HepG2 (cell line): Measurements from ENCODE around the gene LYPLA2. TPM values are rescaled to one million over a fixed set of nuclear protein-coding genes. Genes with fewer than 3 reads are reported as not detected.

ENCODE experiments used
- CCDC6 ChIP-seq: sonication (generic); formaldehyde crosslinking; IDR thresholded peaks from 2 replicates; pipeline ENCODE4 v1.8.1; 2022; ENCODE audit warnings: mild to moderate bottlenecking, missing genetic modification reagents, moderate library complexity
- FOSL2 ChIP-seq: sonication (generic); formaldehyde crosslinking; IDR thresholded peaks from 2 replicates; pipeline ENCODE4 v1.4.0; 2020; ENCODE audit warnings: missing genetic modification reagents
- FOXK2 ChIP-seq: fragments of 450-650 bp; IDR thresholded peaks from 2 replicates; pipeline ENCODE4 v1.6.1; 2016
- HNRNPL ChIP-seq: fragments of 200-400 bp; formaldehyde crosslinking; IDR thresholded peaks from 2 replicates; pipeline ENCODE4 v1.6.1; 2017; ENCODE audit warnings: mild to moderate bottlenecking, low read depth, low read length
- JUNB ChIP-seq: sonication (generic); formaldehyde crosslinking; IDR thresholded peaks from 2 replicates; pipeline ENCODE4 v1.8.0; 2022; ENCODE audit warnings: missing genetic modification reagents, mild to moderate bottlenecking, borderline replicate concordance
- LRRFIP1 ChIP-seq: sonication (generic); formaldehyde crosslinking; conservative IDR thresholded peaks from 2 replicates; pipeline ENCODE4 v1.4.0; 2020; ENCODE audit warnings: missing genetic modification reagents
- MEF2D ChIP-seq: sonication (generic); formaldehyde crosslinking; IDR thresholded peaks from 2 replicates; pipeline ENCODE4 v1.5.1; 2020; ENCODE audit warnings: mild to moderate bottlenecking, missing genetic modification reagents
- NONO ChIP-seq, 2 experiments: fragments of 450-650 bp in 1 of 2; sonication (generic) in 1 of 2; formaldehyde crosslinking in 1 of 2; IDR thresholded peaks in 1 of 2; conservative IDR thresholded peaks in 1 of 2; 2 replicates each; pipeline versions ENCODE4 v1.6.1 to v1.8.0; 2017 to 2022; ENCODE audit warnings: mild to moderate bottlenecking in 1 of 2, missing genetic modification reagents in 1 of 2, moderate library complexity in 1 of 2
- NRL ChIP-seq: sonication (generic); formaldehyde crosslinking; IDR thresholded peaks from 2 replicates; pipeline ENCODE4 v1.5.0; 2020; ENCODE audit warnings: missing genetic modification reagents, mild to moderate bottlenecking, moderate library complexity, borderline replicate concordance
- PHB2 ChIP-seq: fragments of 450-650 bp; IDR thresholded peaks from 2 replicates; pipeline ENCODE4 v1.6.1; 2018; ENCODE audit not compliant: partially characterized antibody
- POLR2G ChIP-seq: fragments of 200-400 bp; formaldehyde crosslinking; IDR thresholded peaks from 2 replicates; pipeline ENCODE4 v1.6.1; 2018; ENCODE audit warnings: mild to moderate bottlenecking, low read depth, low read length, moderate library complexity
- SOX13 ChIP-seq, 3 experiments: fragments of 450-650 bp in 1 of 3; sonication (generic) in 1 of 3; formaldehyde crosslinking in 1 of 3; IDR thresholded peaks in 2 of 3; conservative IDR thresholded peaks in 1 of 3; 2 replicates each; pipeline versions ENCODE4 v1.5.0 to v1.6.1; 2016 to 2020; ENCODE audit warnings: antibody characterized with exemption in 1 of 3, mild to moderate bottlenecking in 1 of 3, missing compliant biosample characterization in 1 of 3, missing genetic modification reagents in 1 of 3, moderate library complexity in 1 of 3
- SRSF9 ChIP-seq: fragments of 200-400 bp; formaldehyde crosslinking; IDR thresholded peaks from 2 replicates; pipeline ENCODE4 v1.6.1; 2018; ENCODE audit warnings: borderline replicate concordance, mild to moderate bottlenecking, low read depth, low read length; ENCODE audit not compliant: insufficient read depth, poor library complexity, severe bottlenecking
- THAP8 ChIP-seq: sonication (generic); formaldehyde crosslinking; IDR thresholded peaks from 2 replicates; pipeline ENCODE4 v1.5.1; 2020; ENCODE audit warnings: missing genetic modification reagents, mild to moderate bottlenecking, borderline replicate concordance
- TIGD3 ChIP-seq: sonication (generic); formaldehyde crosslinking; IDR thresholded peaks from 2 replicates; pipeline ENCODE4 v1.5.1; 2020; ENCODE audit warnings: mild to moderate bottlenecking, missing genetic modification reagents, borderline replicate concordance
- ZNF121 ChIP-seq: sonication (generic); formaldehyde crosslinking; IDR thresholded peaks from 2 replicates; pipeline ENCODE4 v1.5.0; 2020; ENCODE audit warnings: mild to moderate bottlenecking, missing genetic modification reagents
- ZNF225 ChIP-seq: sonication (generic); formaldehyde crosslinking; IDR thresholded peaks from 2 replicates; pipeline ENCODE4 v1.4.0; 2020; ENCODE audit warnings: mild to moderate bottlenecking, missing genetic modification reagents
- ZNF281 ChIP-seq: sonication (generic); formaldehyde crosslinking; IDR thresholded peaks from 2 replicates; pipeline ENCODE4 v1.4.0; 2020; ENCODE audit warnings: missing genetic modification reagents, borderline replicate concordance
- ZNF549 ChIP-seq: sonication (generic); formaldehyde crosslinking; IDR thresholded peaks from 2 replicates; pipeline ENCODE4 v1.5.0; 2020; ENCODE audit warnings: missing genetic modification reagents
- ZNF558 ChIP-seq: sonication (generic); formaldehyde crosslinking; IDR thresholded peaks from 2 replicates; pipeline ENCODE4 v1.9.0; 2022; ENCODE audit warnings: mild to moderate bottlenecking, missing genetic modification reagents, borderline replicate concordance
- ZNF878 ChIP-seq: sonication (generic); formaldehyde crosslinking; IDR thresholded peaks from 2 replicates; pipeline ENCODE4 v1.8.1; 2023; ENCODE audit warnings: mild to moderate bottlenecking, missing genetic modification reagents, moderate library complexity
- polyA plus RNA-seq, 8 experiments: library from polyadenylated mRNA; depleted of rRNA in 3 of 8; stranded (reverse) in 7 of 8; unstranded in 1 of 8; fragments of >200 nt; fragmentation: Illumina TruSeq in 4 of 8; extraction: Trizol in 4 of 8; gene quantifications; 2 replicates each; pipeline versions ENCODE4 v1.2.1 to v1.2.3, GENCODE V29; 2011 to 2016; ENCODE audit warnings: low read depth in 4 of 8, missing spikeins in 1 of 8, mixed read lengths in 1 of 8; ENCODE audit not compliant: insufficient read depth in 1 of 8
- total RNA-seq, 5 experiments: library from RNA; depleted of rRNA; stranded (reverse); fragments of >200 nt; fragmentation: Illumina TruSeq; extraction: Trizol; gene quantifications; 2 replicates each; pipeline ENCODE4 v1.2.3, GENCODE V29; 2016; ENCODE audit warnings: low read depth in 1 of 5
- TF ChIP-seq, protein P1 (sequence below): sonication (generic); formaldehyde crosslinking; IDR thresholded peaks from 2 replicates; pipeline ENCODE4 v1.5.0; 2020; ENCODE audit warnings: missing genetic modification reagents

Gene LYPLA2
- total and polyA plus RNA-seq, 2 of the 13 experiments (the other 11 are each of a cell fraction or from before 2014, with no cell fraction given) = 72.1 to 73.2 TPM

DNA sequence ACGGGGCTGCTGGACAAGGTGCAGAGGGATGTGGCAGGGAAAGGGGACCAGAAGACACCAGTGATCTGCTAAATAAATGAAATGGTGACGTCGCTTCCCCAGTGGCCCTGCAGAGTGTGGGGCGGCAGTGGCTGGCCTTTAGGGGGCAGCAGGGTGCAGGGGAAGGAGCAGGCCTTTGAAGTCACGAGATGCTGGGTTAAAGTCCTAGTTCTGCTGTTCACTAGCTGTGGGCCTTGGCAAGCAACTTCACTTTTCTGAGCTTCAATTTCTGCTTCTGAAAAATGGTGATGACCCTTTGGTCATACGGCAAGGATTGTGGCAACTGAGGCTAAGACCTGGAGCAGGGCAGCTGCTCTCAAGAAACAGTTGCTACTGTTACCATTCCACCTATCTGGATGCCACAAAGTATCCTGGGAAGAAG is 18.8 kb downstream of the LYPLA2 start (continued):
- TF ChIP-seq LRRFIP1 (no peak), SOX13 (IDR thresholded peaks at IDR 0.05) (no peak), SOX13 (CRISPR knock-in tag; conservative IDR thresholded peaks at IDR 0.05 in 1 of 2, IDR thresholded peaks at IDR 0.05 in 1 of 2) (peak in 1 of 2 experiments; percentile 19; a peak in 1 of 4 replicates), ZNF549 (CRISPR knock-in tag) (no peak), FOXK2 (no peak), ZNF121 (CRISPR knock-in tag) (no peak), NRL (CRISPR knock-in tag) (no peak), PHB2 (no peak), POLR2G (no peak), ZNF281 (no peak), JUNB (CRISPR knock-in tag) (no peak), MEF2D (CRISPR knock-in tag) (no peak), FOSL2 (CRISPR knock-in tag) (peak; percentile 28; the same call in 1 of the 2 replicates), SRSF9 (no peak), NONO (IDR thresholded peaks at IDR 0.05) (no peak), NONO (CRISPR knock-in tag; conservative IDR thresholded peaks at IDR 0.05) (no peak), ZNF558 (CRISPR knock-in tag) (no peak), HNRNPL (no peak), TIGD3 (CRISPR knock-in tag) (no peak), THAP8 (no peak), ZNF225 (no peak), ZNF878 (CRISPR knock-in tag) (no peak), CCDC6 (CRISPR knock-in tag) (no peak)
- TF ChIP-seq, protein P1, sequence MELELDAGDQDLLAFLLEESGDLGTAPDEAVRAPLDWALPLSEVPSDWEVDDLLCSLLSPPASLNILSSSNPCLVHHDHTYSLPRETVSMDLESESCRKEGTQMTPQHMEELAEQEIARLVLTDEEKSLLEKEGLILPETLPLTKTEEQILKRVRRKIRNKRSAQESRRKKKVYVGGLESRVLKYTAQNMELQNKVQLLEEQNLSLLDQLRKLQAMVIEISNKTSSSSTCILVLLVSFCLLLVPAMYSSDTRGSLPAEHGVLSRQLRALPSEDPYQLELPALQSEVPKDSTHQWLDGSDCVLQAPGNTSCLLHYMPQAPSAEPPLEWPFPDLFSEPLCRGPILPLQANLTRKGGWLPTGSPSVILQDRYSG (CRISPR knock-in tag) = no peak
